Measurements from ENCODE around the gene GSDME.

The GSDME gene

GRCh38 chr7:24734306-24734705, 23.0 kb downstream of the GSDME start:
- DNase-seq (ENCODE audit: low spot score): no peak
- no peak for TF ChIP-seq CTCF (IDR thresholded peaks at IDR 0.05)

GRCh38 chr7:24733414-24734060, 23.7 kb downstream of the GSDME start:
- DNase-seq (ENCODE audit: low spot score): no peak
- Histone ChIP-seq H3K27ac (no peak overlapping the region), H3K4me3 (no peak overlapping the region)
- TF ChIP-seq CTCF (IDR thresholded peaks at IDR 0.05): no peak

More at GRCh38 chr7:24734306-24734705, 23.0 kb downstream of the GSDME start:
- Histone ChIP-seq H3K4me3 (no peak overlapping the region), H3K27ac (no peak overlapping the region)

- H3K27ac ChIP-seq: no peak overlapping the region
- no peak overlapping the region for H3K4me3 ChIP-seq
- no peak for DNase-seq (ENCODE audit: low spot score)
- no peak for TF ChIP-seq CTCF (IDR thresholded peaks at IDR 0.05)
Measured at GRCh38 chr7:24732646-24733413, 24.4 kb downstream of the GSDME start.

GRCh38 chr7:24731313-24731712, 26.0 kb downstream of the GSDME start:
- Histone ChIP-seq H3K4me3 (no peak overlapping the region), H3K27ac (no peak overlapping the region)
- TF ChIP-seq CTCF (IDR thresholded peaks at IDR 0.05): no peak
- DNase-seq (ENCODE audit: low spot score): no peak

GRCh38 chr7:24730018-24730369, 27.3 kb downstream of the GSDME start:
- TF ChIP-seq CTCF (IDR thresholded peaks at IDR 0.05): no peak
- no peak overlapping the region for H3K27ac ChIP-seq
- H3K4me3 ChIP-seq: no peak overlapping the region
- no peak for DNase-seq (ENCODE audit: low spot score)

GRCh38 chr7:24729365-24730017, 27.8 kb downstream of the GSDME start:
- Histone ChIP-seq H3K27ac (peak overlapping the region in 1 of 2 donors; percentile 13), H3K4me3 (no peak overlapping the region)
- DNase-seq (ENCODE audit: low spot score): no peak

More at GRCh38 chr7:24729365-24730017, 27.8 kb downstream of the GSDME start:
- TF ChIP-seq CTCF (IDR thresholded peaks at IDR 0.05): no peak

Measured in coronary artery (tissue), 2 donors.